Mucosa of stomach (tissue), 1 donor: ENCODE results near the gene INAFM1.

ENCODE experiments used
- H3K27me3 ChIP-seq: one replicate; pipeline ENCODE4 v1.7.0; 2013; ENCODE audit warnings: mild to moderate bottlenecking, low read length; ENCODE audit not compliant: control insufficient read depth, insufficient read depth
- H3K36me3 ChIP-seq: one replicate; pipeline ENCODE4 v1.7.0; 2013; ENCODE audit warnings: low read length; ENCODE audit not compliant: control insufficient read depth, insufficient read depth
- H3K4me1 ChIP-seq: one replicate; pipeline ENCODE4 v1.7.0; 2013; ENCODE audit warnings: mild to moderate bottlenecking, low read length; ENCODE audit not compliant: control insufficient read depth, insufficient read depth
- H3K4me3 ChIP-seq: one replicate; pipeline ENCODE4 v1.7.0; 2013; ENCODE audit warnings: low read length
- H3K9ac ChIP-seq: one replicate; pipeline ENCODE4 v1.7.0; 2013; ENCODE audit warnings: mild to moderate bottlenecking, low read length, moderate library complexity
- H3K9me3 ChIP-seq: one replicate; pipeline ENCODE4 v1.7.0; 2013; ENCODE audit warnings: mild to moderate bottlenecking, low read length, moderate library complexity; ENCODE audit not compliant: control insufficient read depth
- donor health status: Pancreatic carcinoma.

The INAFM1 gene

DNA sequence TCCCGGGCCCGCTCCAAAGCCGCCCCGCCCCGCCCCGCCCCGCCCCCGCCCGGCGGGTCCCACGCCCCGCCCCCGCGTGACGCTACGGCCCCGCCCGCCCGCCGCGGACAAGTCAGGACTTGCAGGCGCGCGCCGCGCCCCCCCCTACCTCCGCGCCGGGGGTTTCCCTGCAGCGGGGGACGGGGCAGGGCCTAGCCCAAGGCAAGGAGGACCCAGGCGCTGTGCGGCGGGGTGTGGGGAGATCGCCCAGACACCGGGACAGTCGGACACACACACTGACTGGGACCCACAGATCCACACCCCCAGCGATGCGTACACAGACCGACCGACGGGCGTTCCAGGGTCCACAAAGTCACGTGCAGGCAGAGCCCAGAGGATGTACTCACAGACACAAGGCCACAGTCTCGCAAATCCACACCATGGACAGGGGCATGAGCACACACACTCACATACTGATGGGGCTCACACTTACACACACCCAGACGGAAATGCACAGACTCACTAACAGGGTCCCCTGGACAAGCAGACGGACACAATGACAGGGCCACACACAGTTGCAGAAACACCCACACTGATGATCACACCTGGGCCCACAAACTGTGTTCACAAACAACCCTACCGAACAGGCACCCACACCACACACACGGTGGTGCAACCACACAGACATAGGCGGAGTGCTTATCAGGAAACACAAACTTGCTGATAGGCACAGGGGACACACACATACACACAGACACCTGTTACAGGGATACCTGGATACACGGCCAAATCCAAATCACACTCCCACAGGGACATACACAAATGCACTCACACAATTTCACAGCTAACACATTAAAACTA lies 43.2 kb upstream of the INAFM1 start:
- peaks cover 7% of the 10 kb centered on the region for H3K27me3 ChIP-seq
- peaks cover 50% of the 10 kb centered on the region for H3K4me1 ChIP-seq
- H3K36me3 ChIP-seq = no peaks in the 10 kb centered on the region
- H3K4me3 ChIP-seq = peak overlapping the region; percentile 84
- H3K9ac ChIP-seq = peak overlapping the region; percentile 86
- no peaks in the 10 kb centered on the region for H3K9me3 ChIP-seq

DNA sequence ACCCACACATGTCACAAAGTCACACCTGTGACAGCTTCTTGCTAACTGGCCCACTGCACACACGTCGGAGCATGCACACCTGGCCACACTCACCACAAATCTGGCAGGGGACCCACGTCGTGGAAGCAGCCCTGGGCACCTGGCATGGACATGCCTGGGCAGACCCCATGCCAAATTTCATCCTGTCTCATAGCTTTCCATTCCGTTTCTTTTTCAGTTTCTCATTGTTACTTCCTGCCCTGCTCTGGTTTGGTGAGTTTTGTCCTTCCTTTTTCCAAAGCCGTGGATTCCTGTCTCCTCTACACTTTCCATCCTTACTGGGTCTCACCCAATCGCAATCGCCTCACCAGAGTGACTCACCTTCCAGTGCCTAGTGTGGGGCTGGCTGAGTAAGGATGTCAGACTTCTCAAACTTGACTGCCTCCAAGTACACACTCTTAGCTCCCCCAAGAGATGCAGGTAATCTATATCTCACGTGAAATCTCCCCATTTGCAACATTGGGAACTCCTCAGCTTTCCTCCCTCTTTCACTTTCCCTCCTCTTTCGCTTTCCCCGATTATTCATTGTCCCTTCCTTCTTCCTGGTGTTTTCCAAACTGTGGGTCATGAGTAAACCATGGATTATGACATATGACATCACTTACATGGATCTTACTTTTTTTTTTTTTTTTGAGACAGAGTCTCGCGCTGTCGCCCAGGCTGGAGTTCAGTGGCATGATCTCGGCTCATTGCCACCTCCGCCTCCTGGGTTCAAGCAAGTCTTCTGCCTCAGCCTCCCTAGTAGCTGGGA lies 42.1 kb upstream of the INAFM1 start:
- Histone ChIP-seq H3K4me3 (no peak overlapping the region), H3K9me3 (no peaks in the 10 kb centered on the region), H3K4me1 (peaks cover 38% of the 10 kb centered on the region), H3K9ac (peak overlapping the region; percentile 86), H3K27me3 (peaks cover 7% of the 10 kb centered on the region), H3K36me3 (no peaks in the 10 kb centered on the region)

DNA sequence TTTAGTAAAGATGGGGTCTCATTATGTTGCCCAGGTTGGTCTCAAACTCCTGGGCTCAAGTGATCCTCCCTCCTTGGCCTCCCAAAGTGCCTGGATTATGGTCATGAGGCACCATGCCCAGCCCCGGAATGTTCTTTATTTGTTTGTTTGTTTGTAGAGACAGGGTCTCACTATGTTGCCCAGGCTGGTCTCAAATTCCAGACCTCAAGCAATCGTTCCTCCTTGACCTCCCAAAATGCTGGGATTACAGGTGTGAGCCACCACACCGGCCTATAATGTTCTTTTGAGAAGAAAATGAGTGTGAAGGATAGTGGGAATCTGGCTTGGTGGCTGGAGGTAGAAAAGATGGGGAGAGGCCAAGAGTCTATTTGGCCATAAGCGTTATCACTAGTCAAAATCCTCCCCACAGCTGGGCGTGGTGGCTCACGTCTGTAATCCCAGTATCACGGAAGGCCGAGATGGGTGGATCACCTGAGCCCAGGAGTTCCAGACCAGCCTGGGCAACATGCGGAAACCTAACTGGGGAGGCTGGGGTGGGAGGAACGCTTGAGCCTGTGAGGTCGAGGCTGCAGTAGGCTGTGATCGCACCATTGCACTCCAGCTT lies 38.5 kb upstream of the INAFM1 start:
- H3K9me3 ChIP-seq = no peaks in the 10 kb centered on the region
- H3K4me1 ChIP-seq = peaks cover 33% of the 10 kb centered on the region
- H3K9ac ChIP-seq = no peak overlapping the region
- peaks cover 22% of the 10 kb centered on the region for H3K27me3 ChIP-seq
- H3K36me3 ChIP-seq = no peaks in the 10 kb centered on the region
- H3K4me3 ChIP-seq = no peak overlapping the region

DNA sequence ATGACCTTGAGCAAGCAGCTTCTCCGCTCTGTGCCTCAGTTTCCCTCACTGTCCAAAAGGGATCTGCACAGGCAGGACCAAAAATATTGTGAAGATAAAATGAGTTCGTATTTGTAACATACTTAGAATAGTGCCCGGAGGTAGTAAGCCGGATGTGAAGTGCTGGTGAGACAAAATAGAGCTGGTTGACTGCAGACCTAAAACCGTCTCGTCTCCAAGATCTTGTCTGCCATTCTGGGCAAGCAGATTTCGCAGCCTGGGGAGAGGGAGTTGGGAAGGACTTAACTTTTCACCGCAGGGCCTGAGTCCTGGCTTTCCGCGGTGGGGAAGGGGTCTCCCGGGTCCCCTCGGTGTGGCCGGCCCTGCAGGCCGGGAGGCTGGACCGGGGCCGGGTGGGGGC lies 35.5 kb upstream of the INAFM1 start:
- Histone ChIP-seq H3K27me3 (peaks cover 34% of the 10 kb centered on the region), H3K9me3 (no peaks in the 10 kb centered on the region), H3K4me1 (peaks cover 31% of the 10 kb centered on the region), H3K9ac (no peak overlapping the region), H3K36me3 (no peaks in the 10 kb centered on the region), H3K4me3 (no peak overlapping the region)

DNA sequence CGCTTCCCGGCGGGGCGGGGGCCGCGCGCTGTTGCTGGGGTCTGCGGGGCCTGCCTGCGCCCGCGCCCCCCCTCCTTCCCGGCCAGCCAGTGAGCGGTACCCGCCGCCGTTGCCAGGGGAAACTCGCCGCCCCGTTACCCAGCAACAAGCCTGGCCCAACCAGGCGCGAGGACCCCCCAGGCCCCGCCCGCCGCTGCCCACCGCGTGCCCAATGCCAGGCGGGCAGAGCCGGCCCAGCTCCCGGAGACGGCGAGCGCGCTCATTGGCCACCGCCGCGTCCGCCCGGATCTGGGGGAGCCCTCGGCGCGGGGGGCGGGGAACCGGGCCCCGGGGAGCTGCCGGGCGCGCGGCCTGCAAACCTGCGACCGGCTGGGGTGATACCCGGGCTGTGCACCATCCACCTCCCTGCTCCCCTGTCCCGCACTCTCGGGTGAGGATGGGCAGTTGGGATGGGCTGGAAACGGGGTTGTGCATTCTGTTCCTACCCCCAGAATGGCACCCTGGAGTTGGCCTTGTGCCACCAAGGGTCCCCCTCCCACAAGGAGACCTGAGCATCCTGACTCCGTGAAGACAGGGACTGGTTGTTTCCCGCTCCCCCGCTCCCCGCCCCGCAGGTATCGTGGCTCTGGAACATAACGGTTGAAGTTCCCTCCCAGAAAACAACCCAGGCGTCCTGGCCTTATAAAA lies 34.9 kb upstream of the INAFM1 start:
- Histone ChIP-seq H3K4me3 (no peak overlapping the region), H3K4me1 (peaks cover 35% of the 10 kb centered on the region), H3K36me3 (no peaks in the 10 kb centered on the region), H3K27me3 (peaks cover 34% of the 10 kb centered on the region), H3K9me3 (no peaks in the 10 kb centered on the region), H3K9ac (no peak overlapping the region)

DNA sequence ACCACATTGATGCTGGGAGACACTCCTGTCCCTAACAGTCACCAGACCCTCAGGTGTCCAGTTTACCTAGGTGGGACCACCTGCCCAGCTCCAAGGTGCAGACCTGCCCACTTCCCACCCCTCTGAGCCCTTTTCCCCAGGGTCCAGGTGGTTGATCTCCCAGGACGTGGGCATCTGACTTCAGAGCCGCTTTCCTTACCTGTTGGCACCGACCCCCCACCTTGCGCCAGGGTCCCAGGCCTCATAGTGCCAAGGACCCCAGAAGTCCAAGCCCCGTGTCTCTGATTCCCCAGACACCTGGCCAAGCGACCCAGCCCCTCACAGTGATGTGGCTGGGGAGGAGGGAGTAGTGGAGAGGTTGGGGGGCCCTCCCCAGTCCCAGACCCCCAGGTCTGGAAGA lies 34.1 kb upstream of the INAFM1 start:
- H3K27me3 ChIP-seq = peaks cover 34% of the 10 kb centered on the region
- H3K4me3 ChIP-seq = peak overlapping the region; percentile 17
- H3K4me1 ChIP-seq = peaks cover 35% of the 10 kb centered on the region
- H3K36me3 ChIP-seq = no peaks in the 10 kb centered on the region
- no peaks in the 10 kb centered on the region for H3K9me3 ChIP-seq
- peak overlapping the region; percentile 65 for H3K9ac ChIP-seq

DNA sequence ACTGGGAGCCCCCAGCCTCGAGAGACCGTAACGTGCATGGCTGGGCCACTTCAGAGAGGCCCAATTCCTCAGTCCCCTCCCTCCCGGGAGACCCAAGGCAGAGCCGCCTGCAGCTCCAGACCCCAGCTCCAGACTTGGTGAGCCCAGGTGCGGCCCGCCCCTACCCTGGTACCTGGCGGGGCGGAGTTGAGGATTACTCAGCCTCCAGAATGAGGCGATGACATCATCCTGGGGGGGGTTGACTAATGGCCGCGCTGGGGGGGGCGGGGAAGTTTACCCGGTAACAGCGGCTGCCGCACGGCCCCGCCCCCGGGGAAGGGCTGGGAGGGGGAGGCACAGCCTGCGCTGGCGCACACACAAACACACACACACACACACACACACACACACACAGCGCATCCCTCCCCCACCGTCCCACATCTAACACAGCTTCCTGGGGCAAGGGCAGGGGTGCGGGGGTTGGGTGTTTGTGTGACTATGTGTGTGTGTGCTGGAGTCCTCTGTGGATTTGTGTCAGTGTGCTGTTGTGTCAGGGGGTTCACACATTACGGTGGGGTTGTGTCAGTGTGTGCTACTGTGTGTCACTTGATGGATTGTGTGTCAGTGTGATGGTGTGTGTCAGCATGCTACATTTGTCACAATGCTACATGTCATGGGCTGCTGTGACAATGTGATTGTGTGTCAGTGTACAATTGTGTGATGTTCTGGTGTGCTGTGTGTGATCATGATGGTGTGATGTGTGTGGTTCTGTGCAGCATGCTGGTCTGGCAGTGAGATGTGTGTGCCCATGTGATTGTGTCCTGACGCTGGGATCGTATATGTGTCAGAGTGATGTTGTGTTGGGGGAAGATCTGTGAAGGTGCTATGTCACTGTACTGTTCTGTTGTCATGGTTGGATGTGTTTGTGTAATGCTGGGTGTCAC lies 33.4 kb upstream of the INAFM1 start:
- Histone ChIP-seq H3K4me1 (peaks cover 35% of the 10 kb centered on the region), H3K27me3 (peaks cover 34% of the 10 kb centered on the region), H3K36me3 (no peaks in the 10 kb centered on the region), H3K4me3 (peak overlapping the region; percentile 17), H3K9ac (peak overlapping the region; percentile 65), H3K9me3 (no peaks in the 10 kb centered on the region)

DNA sequence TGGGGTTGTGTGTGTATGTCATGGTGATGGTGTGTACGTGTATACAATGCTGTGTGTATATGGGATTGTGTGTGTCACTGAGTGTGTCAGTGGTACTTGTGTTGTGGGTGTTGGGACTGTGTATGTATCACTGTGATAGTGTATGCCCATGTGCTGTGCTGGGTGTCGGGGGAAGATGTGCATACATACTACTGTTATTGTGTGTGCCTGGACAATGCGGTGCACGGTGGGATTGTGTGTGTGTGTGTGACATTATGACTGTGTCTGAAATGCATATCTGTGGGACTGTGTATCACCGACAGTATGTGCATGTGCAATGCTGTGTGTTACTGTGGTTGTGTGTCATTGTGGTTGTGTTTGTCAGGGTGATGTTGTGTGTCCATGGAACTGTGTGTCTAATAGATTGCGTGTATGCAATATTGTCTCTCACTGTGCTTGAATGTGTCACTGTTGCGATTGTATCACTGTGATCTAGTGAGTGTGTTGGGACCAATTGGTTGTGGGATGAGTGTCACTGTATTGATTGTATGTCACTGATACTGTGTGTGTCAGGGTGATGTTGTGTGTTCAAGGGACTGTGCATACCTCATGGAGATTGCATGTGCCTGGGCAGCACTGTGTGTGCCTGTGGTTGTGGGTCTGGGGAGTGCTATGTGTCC lies 32.6 kb upstream of the INAFM1 start:
- Histone ChIP-seq H3K4me1 (peaks cover 35% of the 10 kb centered on the region), H3K27me3 (peaks cover 34% of the 10 kb centered on the region), H3K36me3 (no peaks in the 10 kb centered on the region), H3K4me3 (no peak overlapping the region), H3K9ac (no peak overlapping the region), H3K9me3 (no peaks in the 10 kb centered on the region)

DNA sequence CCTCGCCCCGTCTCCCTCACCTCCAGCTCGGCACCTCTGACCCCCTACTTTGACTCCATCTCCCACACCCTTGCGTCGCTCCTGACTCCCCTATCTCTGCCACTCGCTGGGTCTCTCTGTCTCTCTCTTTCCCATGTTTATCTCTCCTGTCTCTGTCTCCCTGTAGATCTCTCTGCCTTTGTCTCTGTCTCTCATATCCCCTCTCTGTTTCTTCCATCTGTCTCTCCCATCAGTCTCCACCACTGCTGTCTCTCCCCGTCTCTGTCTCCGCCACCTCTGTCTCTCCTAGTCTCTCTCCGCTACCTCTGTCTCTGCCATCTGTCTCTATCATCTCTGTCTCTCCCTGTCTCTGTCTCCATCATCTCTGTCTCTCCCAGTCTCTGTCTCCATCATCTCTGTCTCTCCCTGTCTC lies 31.3 kb upstream of the INAFM1 start:
- Histone ChIP-seq H3K9ac (peak overlapping the region; percentile 67), H3K9me3 (no peaks in the 10 kb centered on the region), H3K27me3 (peaks cover 34% of the 10 kb centered on the region), H3K36me3 (no peaks in the 10 kb centered on the region), H3K4me3 (peak overlapping the region; percentile 60), H3K4me1 (peaks cover 39% of the 10 kb centered on the region)

DNA sequence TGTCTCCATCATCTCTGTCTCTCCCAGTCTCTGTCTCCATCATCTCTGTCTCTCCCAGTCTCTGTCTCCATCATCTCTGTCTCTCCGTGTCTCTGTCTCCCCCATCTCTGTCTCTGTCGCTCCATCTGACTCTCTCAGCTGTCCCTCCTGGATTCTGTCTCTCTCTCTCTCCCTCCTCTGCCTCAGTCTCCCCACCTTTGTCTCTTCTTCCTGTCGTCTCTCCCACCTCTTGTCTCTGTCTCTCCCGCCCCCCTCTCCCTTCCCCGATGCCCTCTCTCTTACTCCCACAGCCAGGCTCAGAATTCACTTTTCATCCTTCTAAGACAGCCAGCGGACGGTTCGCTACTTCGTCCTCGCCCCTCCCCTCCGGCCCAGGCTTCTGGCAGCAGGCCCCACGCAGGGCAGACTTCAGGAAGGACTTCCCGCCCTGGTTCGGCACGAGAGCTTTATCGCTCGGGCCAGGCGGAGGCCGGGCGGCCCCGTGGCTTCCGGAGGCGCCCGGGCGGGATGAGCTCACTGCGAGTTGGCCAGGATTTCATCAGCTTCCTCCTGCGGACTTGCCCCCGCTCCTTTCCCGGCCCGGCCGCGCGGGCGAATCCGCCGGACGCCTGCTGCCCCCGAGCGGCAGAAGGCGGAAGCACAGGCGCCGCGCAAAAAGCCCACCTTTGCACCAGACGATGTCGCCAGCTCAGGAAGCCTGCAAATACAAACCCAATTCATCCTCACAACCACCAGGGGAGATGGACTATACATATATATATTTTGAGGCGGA lies 30.7 kb upstream of the INAFM1 start:
- Histone ChIP-seq H3K9ac (peak overlapping the region; percentile 67), H3K4me3 (peak overlapping the region; percentile 60), H3K4me1 (peaks cover 39% of the 10 kb centered on the region), H3K27me3 (peaks cover 29% of the 10 kb centered on the region), H3K9me3 (no peaks in the 10 kb centered on the region), H3K36me3 (no peaks in the 10 kb centered on the region)
